ENCODE measurements around the gene ABCC1.
"Not testable (repeated sequence)": the region's sequence is repeated elsewhere in the genome, so short reads cannot be mapped to it uniquely, and the experiment has no call there.

Gene ABCC1

GRCh38 chr16:15976929-15977637 lies 27.7 kb downstream of the ABCC1 start:
- no peak for TF ChIP-seq SUZ12 (IDR thresholded peaks at IDR 0.05; ENCODE audit: extremely low read depth, insufficient read depth, insufficient read length)
- no peak for TF ChIP-seq YY1 (IDR thresholded peaks at IDR 0.05; ENCODE audit: insufficient read depth, insufficient read length)
- TF ChIP-seq ZNF274 (IDR thresholded peaks at IDR 0.05; ENCODE audit: low read depth, low read length), result no peak
- Histone ChIP-seq H3K27me3 (ENCODE audit: insufficient read depth, insufficient read length) (no peaks in the 10 kb centered on the region), H3K36me3 (ENCODE audit: insufficient read depth, insufficient read length, low read length) (peaks cover 14% of the 10 kb centered on the region), H3K4me3 (ENCODE audit: insufficient read length, low read depth) (no peak overlapping the region), H3K9ac (ENCODE audit: insufficient read length, low read depth) (no peak overlapping the region), H3K9me3 (ENCODE audit: insufficient read depth, low read length) (peaks cover 65% of the 10 kb centered on the region), H3K4me1 (ENCODE audit: insufficient read depth, insufficient read length) (peaks cover 6% of the 10 kb centered on the region)
- DNase-seq (ENCODE audit: low read depth, low spot score), result no peak

- no peaks in the 10 kb centered on the region for H3K27me3 ChIP-seq (ENCODE audit: insufficient read depth, insufficient read length)
- TF ChIP-seq ZNF274 (IDR thresholded peaks at IDR 0.05; ENCODE audit: low read depth, low read length), result no peak
- TF ChIP-seq SUZ12 (IDR thresholded peaks at IDR 0.05; ENCODE audit: extremely low read depth, insufficient read depth, insufficient read length), result no peak
- TF ChIP-seq YY1 (IDR thresholded peaks at IDR 0.05; ENCODE audit: insufficient read depth, insufficient read length), result no peak
- peaks cover 18% of the 10 kb centered on the region for H3K36me3 ChIP-seq (ENCODE audit: insufficient read depth, insufficient read length, low read length)
- H3K4me3 ChIP-seq (ENCODE audit: insufficient read length, low read depth), result no peak overlapping the region
- H3K9me3 ChIP-seq (ENCODE audit: insufficient read depth, low read length), result peaks cover 56% of the 10 kb centered on the region
- H3K9ac ChIP-seq (ENCODE audit: insufficient read length, low read depth), result no peak overlapping the region
- no peak for DNase-seq (ENCODE audit: low read depth, low spot score)
- H3K4me1 ChIP-seq (ENCODE audit: insufficient read depth, insufficient read length), result peaks cover 6% of the 10 kb centered on the region
These were observed 30.4 kb downstream of the ABCC1 start for GRCh38 chr16:15979801-15980200.

GRCh38 chr16:15980329-15980728 lies 30.9 kb downstream of the ABCC1 start:
- H3K9ac ChIP-seq (ENCODE audit: insufficient read length, low read depth), result no peak overlapping the region
- H3K27me3 ChIP-seq (ENCODE audit: insufficient read depth, insufficient read length), result no peaks in the 10 kb centered on the region
- H3K36me3 ChIP-seq (ENCODE audit: insufficient read depth, insufficient read length, low read length), result peaks cover 18% of the 10 kb centered on the region
- no peak overlapping the region for H3K4me3 ChIP-seq (ENCODE audit: insufficient read length, low read depth)
- peaks cover 6% of the 10 kb centered on the region for H3K4me1 ChIP-seq (ENCODE audit: insufficient read depth, insufficient read length)
- peaks cover 56% of the 10 kb centered on the region for H3K9me3 ChIP-seq (ENCODE audit: insufficient read depth, low read length)
- TF ChIP-seq YY1 (IDR thresholded peaks at IDR 0.05; ENCODE audit: insufficient read depth, insufficient read length), result no peak
- TF ChIP-seq ZNF274 (IDR thresholded peaks at IDR 0.05; ENCODE audit: low read depth, low read length), result no peak
- TF ChIP-seq SUZ12 (IDR thresholded peaks at IDR 0.05; ENCODE audit: extremely low read depth, insufficient read depth, insufficient read length), result no peak
- DNase-seq (ENCODE audit: low read depth, low spot score), result no peak

- Histone ChIP-seq H3K9me3 (ENCODE audit: insufficient read depth, low read length) (peaks cover 56% of the 10 kb centered on the region), H3K36me3 (ENCODE audit: insufficient read depth, insufficient read length, low read length) (peaks cover 22% of the 10 kb centered on the region), H3K27me3 (ENCODE audit: insufficient read depth, insufficient read length) (no peaks in the 10 kb centered on the region), H3K9ac (ENCODE audit: insufficient read length, low read depth) (no peak overlapping the region), H3K4me3 (ENCODE audit: insufficient read length, low read depth) (no peak overlapping the region), H3K4me1 (ENCODE audit: insufficient read depth, insufficient read length) (peaks cover 3% of the 10 kb centered on the region)
- TF ChIP-seq YY1 (IDR thresholded peaks at IDR 0.05; ENCODE audit: insufficient read depth, insufficient read length) (no peak), ZNF274 (IDR thresholded peaks at IDR 0.05; ENCODE audit: low read depth, low read length) (no peak), SUZ12 (IDR thresholded peaks at IDR 0.05; ENCODE audit: extremely low read depth, insufficient read depth, insufficient read length) (no peak)
- DNase-seq (ENCODE audit: low read depth, low spot score), result no peak
These were observed 32.0 kb downstream of the ABCC1 start for GRCh38 chr16:15981382-15981781.

- peaks cover 21% of the 10 kb centered on the region for H3K36me3 ChIP-seq (ENCODE audit: insufficient read depth, insufficient read length, low read length)
- H3K27me3 ChIP-seq (ENCODE audit: insufficient read depth, insufficient read length); H3K4me1 ChIP-seq (ENCODE audit: insufficient read depth, insufficient read length); H3K9ac ChIP-seq (ENCODE audit: insufficient read length, low read depth); DNase-seq (ENCODE audit: low read depth, low spot score); H3K4me3 ChIP-seq (ENCODE audit: insufficient read length, low read depth): not testable (repeated sequence)
- peaks cover 54% of the 10 kb centered on the region for H3K9me3 ChIP-seq (ENCODE audit: insufficient read depth, low read length)
These were observed 32.9 kb downstream of the ABCC1 start for GRCh38 chr16:15982194-15982915.

GRCh38 chr16:15983898-15984297 lies 34.5 kb downstream of the ABCC1 start:
- no peak for DNase-seq (ENCODE audit: low read depth, low spot score)
- H3K9ac ChIP-seq (ENCODE audit: insufficient read length, low read depth), result no peak overlapping the region
- TF ChIP-seq ZNF274 (IDR thresholded peaks at IDR 0.05; ENCODE audit: low read depth, low read length) (no peak), SUZ12 (IDR thresholded peaks at IDR 0.05; ENCODE audit: extremely low read depth, insufficient read depth, insufficient read length) (no peak), YY1 (IDR thresholded peaks at IDR 0.05; ENCODE audit: insufficient read depth, insufficient read length) (no peak)
- H3K36me3 ChIP-seq (ENCODE audit: insufficient read depth, insufficient read length, low read length), result peaks cover 12% of the 10 kb centered on the region
- H3K4me3 ChIP-seq (ENCODE audit: insufficient read length, low read depth), result no peak overlapping the region
- H3K4me1 ChIP-seq (ENCODE audit: insufficient read depth, insufficient read length), result peaks cover 2% of the 10 kb centered on the region
- H3K9me3 ChIP-seq (ENCODE audit: insufficient read depth, low read length), result peaks cover 39% of the 10 kb centered on the region
- no peaks in the 10 kb centered on the region for H3K27me3 ChIP-seq (ENCODE audit: insufficient read depth, insufficient read length)

- Histone ChIP-seq H3K9me3 (ENCODE audit: insufficient read depth, low read length) (peaks cover 26% of the 10 kb centered on the region), H3K9ac (ENCODE audit: insufficient read length, low read depth) (no peak overlapping the region), H3K4me3 (ENCODE audit: insufficient read length, low read depth) (no peak overlapping the region), H3K36me3 (ENCODE audit: insufficient read depth, insufficient read length, low read length) (peaks cover 8% of the 10 kb centered on the region), H3K4me1 (ENCODE audit: insufficient read depth, insufficient read length) (peaks cover 5% of the 10 kb centered on the region), H3K27me3 (ENCODE audit: insufficient read depth, insufficient read length) (no peaks in the 10 kb centered on the region)
- TF ChIP-seq ZNF274 (IDR thresholded peaks at IDR 0.05; ENCODE audit: low read depth, low read length) (no peak), SUZ12 (IDR thresholded peaks at IDR 0.05; ENCODE audit: extremely low read depth, insufficient read depth, insufficient read length) (no peak), YY1 (IDR thresholded peaks at IDR 0.05; ENCODE audit: insufficient read depth, insufficient read length) (no peak)
- no peak for DNase-seq (ENCODE audit: low read depth, low spot score)
These were observed 35.7 kb downstream of the ABCC1 start for GRCh38 chr16:15985144-15985543.

All from NT2/D1 (cell line).